KOPT-K1 (cell line): Measurements from ENCODE around the gene SHISA4.
"Not testable (repeated sequence)": the region's sequence is repeated elsewhere in the genome, so short reads cannot be mapped to it uniquely, and the experiment has no call there.

ENCODE experiments used
- H3K27ac ChIP-seq: fragments of 200-600 bp; sonication (generic); 2 replicates; pipeline ENCODE4 v1.5.1; 2016; ENCODE audit warnings: antibody characterized with exemption, mild to moderate bottlenecking, low read depth, low read length; ENCODE audit not compliant: poor library complexity, severe bottlenecking
- H3K36me3 ChIP-seq: fragments of 200-600 bp; sonication (generic); 2 replicates; pipeline ENCODE4 v1.5.1; 2017; ENCODE audit warnings: antibody characterized with exemption, mild to moderate bottlenecking, low read length, moderate library complexity; ENCODE audit not compliant: insufficient read depth
- H3K9me3 ChIP-seq: fragments of 200-600 bp; sonication (generic); 2 replicates; pipeline ENCODE4 v1.5.1; 2017; ENCODE audit warnings: antibody characterized with exemption, low read length, mild to moderate bottlenecking; ENCODE audit not compliant: insufficient read depth, poor library complexity, severe bottlenecking

Gene SHISA4

DNA sequence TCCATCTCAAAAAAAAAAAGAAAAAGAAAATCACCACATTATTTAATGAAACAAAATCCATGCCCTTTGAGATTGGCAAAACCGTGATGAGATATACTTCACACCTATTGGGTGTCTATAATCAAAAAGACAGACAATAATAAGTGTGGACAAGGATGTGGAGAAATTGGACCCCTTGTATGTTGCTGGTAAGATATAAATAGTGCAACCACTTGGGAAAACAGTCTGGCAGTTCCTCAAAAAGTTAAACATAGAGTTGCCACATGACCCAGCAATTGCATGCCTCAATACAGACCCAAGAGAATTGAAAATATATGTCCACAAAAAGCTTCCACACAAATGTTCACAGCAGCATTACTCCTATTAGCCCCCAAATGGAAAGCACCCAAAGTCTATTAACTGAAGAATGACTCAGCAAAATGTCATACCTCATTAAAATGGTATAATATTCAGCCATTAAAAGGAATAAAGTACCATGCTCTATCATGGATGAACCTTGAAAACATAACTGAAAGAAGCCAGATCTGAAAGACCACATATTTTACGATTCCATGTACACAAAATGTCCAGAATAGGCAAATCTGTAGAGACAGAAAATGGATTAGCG is 33.4 kb downstream of the SHISA4 start:
- Histone ChIP-seq H3K9me3 (no peaks in the 10 kb centered on the region), H3K27ac (no peak overlapping the region), H3K36me3 (no peaks in the 10 kb centered on the region)

- no peak overlapping the region for H3K27ac ChIP-seq
- no peaks in the 10 kb centered on the region for H3K9me3 ChIP-seq
- no peaks in the 10 kb centered on the region for H3K36me3 ChIP-seq
Measured at GRCh38 chr1:201925301-201925567, 36.5 kb downstream of the SHISA4 start.

- Histone ChIP-seq H3K36me3 (no peaks in the 10 kb centered on the region), H3K9me3 (no peaks in the 10 kb centered on the region), H3K27ac (no peak overlapping the region)
Measured at GRCh38 chr1:201925981-201926645, 37.4 kb downstream of the SHISA4 start.

DNA sequence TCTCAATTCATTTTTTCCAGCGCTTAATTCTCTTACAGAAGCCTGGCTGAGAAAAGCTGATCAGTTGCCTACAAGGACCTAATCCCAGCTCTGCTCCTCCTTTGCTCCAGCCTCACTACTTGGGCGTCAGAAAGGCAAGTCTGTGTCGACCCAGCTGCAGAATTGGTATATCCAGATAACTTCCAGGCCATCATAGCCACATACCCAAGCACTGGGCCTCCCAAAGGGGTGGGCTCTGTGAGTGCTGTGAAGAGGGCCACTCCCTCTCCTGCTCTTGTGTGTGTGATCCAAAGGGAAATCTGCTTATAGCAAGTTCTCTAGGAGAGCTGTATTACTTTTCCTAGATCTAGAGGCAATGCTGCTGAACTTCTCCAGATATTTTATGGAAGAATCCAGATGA is 39.6 kb downstream of the SHISA4 start:
- no peaks in the 10 kb centered on the region for H3K9me3 ChIP-seq
- no peaks in the 10 kb centered on the region for H3K36me3 ChIP-seq
- H3K27ac ChIP-seq = no peak overlapping the region

GRCh38 chr1:201930137-201930536 is 41.4 kb downstream of the SHISA4 start:
- H3K36me3 ChIP-seq = no peaks in the 10 kb centered on the region
- H3K27ac ChIP-seq = no peak overlapping the region
- H3K9me3 ChIP-seq = no peaks in the 10 kb centered on the region

GRCh38 chr1:201930803-201931202 is 42.1 kb downstream of the SHISA4 start:
- H3K36me3 ChIP-seq = no peaks in the 10 kb centered on the region
- no peaks in the 10 kb centered on the region for H3K9me3 ChIP-seq
- no peak overlapping the region for H3K27ac ChIP-seq

DNA sequence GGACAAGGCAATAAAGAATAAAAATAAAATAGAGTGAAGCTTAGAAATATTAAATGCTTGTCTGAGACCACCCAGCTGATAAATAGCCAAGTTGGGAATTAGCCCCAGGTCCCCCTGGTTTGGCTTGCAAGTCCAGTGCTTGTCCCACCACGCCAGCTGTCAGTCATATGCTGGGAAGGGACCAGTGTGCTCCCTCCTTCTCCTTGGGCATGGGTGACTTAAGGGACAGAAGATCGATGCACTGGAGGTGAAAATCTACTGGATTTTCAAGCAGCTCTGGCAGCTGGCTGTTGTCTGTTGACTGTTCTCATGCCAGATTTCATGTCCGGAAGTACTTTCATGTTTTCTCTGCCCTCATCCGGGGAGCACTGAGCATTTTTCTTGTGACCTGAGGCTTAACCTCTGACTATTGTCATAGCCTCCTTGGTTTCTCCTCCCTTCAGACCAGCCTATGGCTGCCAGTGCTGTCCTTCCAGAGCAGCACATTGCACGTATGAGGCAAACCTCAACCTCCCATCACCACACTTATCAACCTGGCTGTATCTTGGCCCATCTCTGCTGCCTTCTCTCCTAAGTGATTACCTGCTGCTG is 45.2 kb downstream of the SHISA4 start:
- Histone ChIP-seq H3K36me3 (no peaks in the 10 kb centered on the region), H3K9me3 (no peaks in the 10 kb centered on the region), H3K27ac (no peak overlapping the region)

DNA sequence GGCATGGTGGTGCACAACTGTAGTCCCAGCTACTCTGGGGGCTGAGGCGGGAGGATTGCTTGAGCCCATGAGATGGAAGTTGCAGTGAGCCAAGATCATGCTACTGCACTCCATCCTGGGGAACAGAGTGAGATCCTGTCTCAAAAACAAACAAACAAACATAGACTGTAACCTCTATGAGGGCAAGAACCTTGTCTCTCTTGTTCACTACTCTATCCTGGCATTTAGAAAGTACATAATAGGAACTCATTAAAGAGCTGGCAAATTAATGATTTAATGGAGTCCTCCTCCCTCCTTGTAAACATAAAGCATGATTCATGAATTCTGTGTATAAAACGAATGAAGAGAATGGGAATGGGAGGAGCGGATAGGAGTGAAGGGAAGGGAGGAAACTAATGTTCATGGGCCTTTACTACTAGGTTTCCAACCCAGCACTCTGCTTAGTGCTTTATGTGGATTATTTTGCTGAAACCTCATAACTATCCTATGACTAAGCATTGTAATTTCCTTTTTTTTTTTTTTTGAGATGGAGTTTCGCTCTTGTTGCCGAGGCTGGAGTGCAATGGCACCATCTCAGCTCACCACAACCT is 49.0 kb downstream of the SHISA4 start:
- H3K9me3 ChIP-seq = no peaks in the 10 kb centered on the region
- no peak overlapping the region for H3K27ac ChIP-seq
- no peaks in the 10 kb centered on the region for H3K36me3 ChIP-seq

GRCh38 chr1:201938440-201939035 is 49.8 kb downstream of the SHISA4 start:
- Histone ChIP-seq H3K27ac (no peak overlapping the region), H3K36me3 (no peaks in the 10 kb centered on the region)

DNA sequence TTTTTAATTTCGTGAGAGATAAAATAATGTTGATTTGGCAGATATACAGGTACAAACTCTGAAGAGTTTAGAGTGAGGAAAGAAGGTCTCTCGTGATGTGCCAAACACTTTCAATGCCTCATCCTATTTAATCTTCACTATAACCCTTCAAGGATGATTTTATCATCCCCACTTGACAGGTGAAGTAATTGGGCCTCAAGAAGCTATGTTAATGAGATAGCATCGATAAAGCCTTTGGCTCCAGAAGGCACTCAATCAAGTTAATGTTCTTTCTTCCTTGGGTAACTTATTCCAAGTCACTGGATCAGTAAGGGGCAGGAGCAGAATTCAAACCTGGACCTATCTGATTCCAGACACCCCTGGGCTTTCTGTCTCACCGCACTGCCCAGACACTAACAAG is 50.5 kb downstream of the SHISA4 start:
- Histone ChIP-seq H3K9me3 (no peaks in the 10 kb centered on the region), H3K27ac (no peak overlapping the region), H3K36me3 (no peaks in the 10 kb centered on the region)

More at GRCh38 chr1:201938440-201939035, 49.8 kb downstream of the SHISA4 start:
- no peaks in the 10 kb centered on the region for H3K9me3 ChIP-seq

DNA sequence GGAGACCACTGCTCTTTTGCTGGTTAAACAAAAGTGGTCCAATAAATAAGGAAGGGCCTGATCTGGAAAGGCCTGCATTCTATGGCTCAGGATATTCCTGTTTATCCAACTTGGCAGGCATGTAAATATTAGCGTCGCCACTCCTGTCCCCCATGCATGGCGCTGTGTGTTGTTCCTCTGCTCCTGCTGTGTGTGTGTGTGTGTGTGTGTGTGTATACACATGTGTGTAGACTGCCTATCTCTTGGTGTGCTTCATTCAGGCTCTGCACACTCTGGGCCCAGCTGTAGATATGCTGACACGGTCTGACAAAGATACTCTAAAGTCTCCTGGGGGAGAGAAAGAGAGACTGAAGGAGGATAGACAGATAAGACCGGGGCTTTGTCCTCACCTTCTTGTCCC is 50.9 kb downstream of the SHISA4 start:
- Histone ChIP-seq H3K36me3 (no peaks in the 10 kb centered on the region), H3K27ac (no peak overlapping the region), H3K9me3 (no peaks in the 10 kb centered on the region)

DNA sequence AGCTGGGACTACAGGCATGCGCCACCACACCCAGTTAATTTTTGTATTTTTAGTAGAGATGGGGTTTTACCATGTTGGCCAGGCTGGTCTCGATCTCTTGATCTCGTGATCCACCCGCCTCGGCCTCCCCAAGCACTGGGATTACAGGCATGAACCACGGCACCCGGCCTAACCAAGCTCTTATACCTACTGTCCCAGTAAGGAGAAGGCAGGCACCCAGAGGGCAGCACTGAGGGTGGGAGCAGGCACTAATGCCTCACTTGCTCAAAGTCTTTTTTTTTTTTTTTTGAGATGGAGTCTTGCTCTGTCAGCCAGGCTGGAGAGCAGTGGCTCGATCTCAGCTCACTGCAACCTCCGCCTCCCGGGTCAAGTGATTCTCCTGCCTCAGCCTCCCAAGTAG is 51.6 kb downstream of the SHISA4 start:
- H3K36me3 ChIP-seq = not testable (repeated sequence)

GRCh38 chr1:201941420-201942128 is 52.9 kb downstream of the SHISA4 start:
- Histone ChIP-seq H3K27ac (no peak overlapping the region), H3K36me3 (no peaks in the 10 kb centered on the region), H3K9me3 (no peaks in the 10 kb centered on the region)

More for the DNA sequence above, 51.6 kb downstream of the SHISA4 start:
- not testable (repeated sequence) for H3K27ac ChIP-seq, H3K9me3 ChIP-seq

GRCh38 chr1:201942129-201942495 is 53.4 kb downstream of the SHISA4 start:
- Histone ChIP-seq H3K27ac (no peak overlapping the region), H3K9me3 (no peaks in the 10 kb centered on the region), H3K36me3 (no peaks in the 10 kb centered on the region)
